AG10803 (cell line): ENCODE results near the gene COMT.
A peak's percentile ranks its signal among the peaks of the same experiment; 100 is the strongest.

Source experiments
- DNase-seq: peaks from one replicate; pipeline ENCODE4 v3.0.0; 2010; ENCODE audit warnings: low read depth
- H3K4me3 ChIP-seq: 2 replicates; pipeline ENCODE4 v1.5.1; 2011; ENCODE audit warnings: mild to moderate bottlenecking, low read length, control low read depth
- TF ChIP-seq, protein P1 (sequence below): conservative IDR thresholded peaks from 2 replicates; pipeline ENCODE4 v1.5.1; 2011; ENCODE audit warnings: mild to moderate bottlenecking, low read length, control low read depth, inconsistent platforms

The COMT gene

DNA sequence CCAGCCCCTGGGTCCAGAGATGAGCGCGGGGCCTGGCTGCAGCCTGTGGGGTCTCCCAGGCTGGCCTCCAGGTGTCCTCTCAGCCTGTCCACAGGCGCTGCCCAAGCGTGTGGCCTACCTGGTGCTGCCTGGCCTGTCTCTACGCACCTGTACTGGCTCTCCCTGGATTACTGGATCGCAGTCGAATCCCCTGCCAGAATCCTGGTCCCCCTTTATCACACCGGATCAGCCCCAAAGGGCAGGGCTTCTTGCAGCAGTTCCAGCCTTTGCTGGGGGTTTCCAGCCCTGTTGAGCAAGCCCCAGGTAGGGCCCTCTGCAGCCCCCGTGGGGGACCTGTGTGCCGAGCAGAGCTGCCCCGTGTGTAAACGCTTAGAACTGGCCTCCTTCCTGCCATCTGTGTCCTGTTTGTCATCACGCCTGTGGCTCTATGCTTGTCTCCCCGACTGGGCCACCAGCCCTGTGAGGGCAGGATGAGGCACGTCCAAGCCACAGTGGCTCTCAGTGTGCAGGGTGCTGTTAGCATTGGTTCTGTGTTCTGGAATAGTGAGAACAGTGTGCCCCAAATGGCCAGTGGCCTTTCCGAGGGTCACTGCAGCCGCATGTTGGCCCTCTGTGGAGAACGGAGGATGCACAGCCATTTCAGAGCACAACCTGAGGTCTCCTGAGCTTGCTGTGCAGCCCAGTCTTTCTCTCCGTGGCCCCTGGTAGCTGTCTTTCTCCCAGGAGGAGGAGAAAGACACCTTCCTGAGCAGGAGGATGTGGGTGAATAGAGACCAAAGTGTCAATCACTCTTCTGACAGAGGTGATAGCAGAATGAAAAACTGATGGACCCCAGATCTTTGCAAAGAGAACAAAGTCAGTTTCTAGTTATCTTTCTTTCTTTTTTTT is 13.9 kb downstream of the COMT start:
- DNase-seq, result no peak
- TF ChIP-seq, protein P1, sequence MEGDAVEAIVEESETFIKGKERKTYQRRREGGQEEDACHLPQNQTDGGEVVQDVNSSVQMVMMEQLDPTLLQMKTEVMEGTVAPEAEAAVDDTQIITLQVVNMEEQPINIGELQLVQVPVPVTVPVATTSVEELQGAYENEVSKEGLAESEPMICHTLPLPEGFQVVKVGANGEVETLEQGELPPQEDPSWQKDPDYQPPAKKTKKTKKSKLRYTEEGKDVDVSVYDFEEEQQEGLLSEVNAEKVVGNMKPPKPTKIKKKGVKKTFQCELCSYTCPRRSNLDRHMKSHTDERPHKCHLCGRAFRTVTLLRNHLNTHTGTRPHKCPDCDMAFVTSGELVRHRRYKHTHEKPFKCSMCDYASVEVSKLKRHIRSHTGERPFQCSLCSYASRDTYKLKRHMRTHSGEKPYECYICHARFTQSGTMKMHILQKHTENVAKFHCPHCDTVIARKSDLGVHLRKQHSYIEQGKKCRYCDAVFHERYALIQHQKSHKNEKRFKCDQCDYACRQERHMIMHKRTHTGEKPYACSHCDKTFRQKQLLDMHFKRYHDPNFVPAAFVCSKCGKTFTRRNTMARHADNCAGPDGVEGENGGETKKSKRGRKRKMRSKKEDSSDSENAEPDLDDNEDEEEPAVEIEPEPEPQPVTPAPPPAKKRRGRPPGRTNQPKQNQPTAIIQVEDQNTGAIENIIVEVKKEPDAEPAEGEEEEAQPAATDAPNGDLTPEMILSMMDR, result no peak
- H3K4me3 ChIP-seq, result no peak overlapping the region

DNA sequence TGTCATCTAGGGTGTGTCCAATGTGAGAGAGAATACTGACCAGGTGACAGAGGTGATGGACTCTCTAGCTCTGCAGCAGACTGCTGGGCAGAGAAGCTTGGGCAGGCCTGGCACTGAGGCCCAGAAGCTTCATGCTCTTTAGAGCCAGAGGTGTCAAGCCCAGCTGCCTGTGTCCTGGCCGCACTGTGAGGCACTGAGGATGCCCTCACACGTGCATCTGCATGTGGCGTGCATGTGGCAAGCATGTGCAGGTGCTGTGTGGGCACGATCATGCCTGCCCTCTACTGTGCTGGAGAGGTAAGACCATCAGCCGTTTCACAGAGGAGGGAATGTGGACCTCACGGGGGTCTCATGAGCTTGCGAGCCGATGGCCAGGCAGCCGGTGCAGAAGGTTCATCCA is 15.9 kb downstream of the COMT start:
- H3K4me3 ChIP-seq, result no peak overlapping the region
- DNase-seq, result no peak
- TF ChIP-seq, protein P1, result no peak; the same call in 1 of the 2 replicates

DNA sequence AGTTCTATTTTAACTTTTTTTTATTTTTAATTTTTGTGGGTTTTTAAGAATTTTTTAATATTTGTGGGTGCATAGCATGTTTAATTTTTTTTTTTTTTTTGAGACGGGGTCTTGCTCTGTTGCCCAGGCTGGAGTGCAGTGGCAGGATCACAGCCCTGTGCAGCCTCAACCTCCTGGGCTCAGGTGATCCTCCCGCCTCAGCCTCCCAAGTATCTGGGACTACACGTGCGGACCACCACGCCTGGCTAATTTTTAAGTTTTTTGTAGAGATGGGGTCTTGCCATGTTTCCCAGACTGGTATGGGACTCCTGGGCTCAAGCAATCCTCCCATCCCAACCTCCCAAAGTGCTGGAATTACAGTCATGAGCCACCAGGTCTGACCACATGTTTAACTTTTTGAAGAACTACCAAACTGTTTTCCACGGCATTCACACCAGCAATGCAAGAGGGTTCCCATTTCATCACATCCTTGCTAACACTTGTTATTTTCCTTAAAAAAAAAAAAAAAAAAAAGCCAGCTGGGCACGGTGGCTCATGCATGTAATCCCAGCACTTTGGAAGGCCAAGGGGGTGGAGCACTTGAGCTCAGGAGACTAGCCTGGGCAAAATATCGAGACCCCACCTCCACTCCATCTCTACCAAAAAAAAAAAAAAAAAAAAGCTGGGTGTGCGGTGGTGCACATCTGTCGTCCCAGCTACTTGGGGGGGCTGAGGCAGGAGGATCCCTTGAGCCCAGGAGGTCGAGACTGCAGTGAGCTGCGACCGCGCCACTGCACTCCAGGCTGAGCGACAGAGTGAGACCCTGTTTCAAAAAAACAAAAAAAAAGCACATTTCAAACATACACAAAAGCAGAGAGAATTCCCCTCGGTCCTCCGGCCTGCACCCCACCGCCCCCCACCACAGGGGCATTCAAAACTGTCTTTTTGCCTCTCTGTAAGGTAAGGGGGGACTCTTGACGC is 16.8 kb downstream of the COMT start:
- TF ChIP-seq, protein P1, result no peak
- H3K4me3 ChIP-seq, result peak overlapping the region; percentile 36
- peak; percentile 91 for DNase-seq

DNA sequence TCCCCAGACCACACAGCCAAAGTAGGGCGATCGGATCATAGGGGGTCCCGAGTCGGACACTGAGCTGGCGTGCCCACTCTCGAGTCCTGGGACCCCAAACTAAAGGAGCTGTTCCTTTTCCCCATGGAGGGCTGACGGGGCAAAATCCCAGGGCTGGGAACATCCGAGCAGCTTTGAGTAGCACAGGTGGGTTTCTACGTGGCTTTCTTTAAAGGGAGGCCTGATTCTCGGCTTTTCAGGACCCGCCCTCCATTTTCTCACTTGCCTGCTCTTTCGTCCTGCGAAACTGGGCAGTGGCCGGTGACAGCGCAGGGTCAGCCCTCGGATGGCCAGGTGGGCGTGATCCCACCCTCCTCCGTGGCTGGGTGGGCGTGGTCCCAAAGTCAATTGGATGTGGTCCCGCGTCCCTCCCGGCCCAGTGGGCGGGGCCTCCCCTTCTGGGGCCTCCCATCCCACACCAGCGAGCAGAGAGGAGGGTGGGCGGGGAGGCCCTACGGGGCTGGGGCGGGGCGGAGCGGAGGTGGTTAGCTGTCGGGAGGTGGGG is 17.5 kb downstream of the COMT start:
- H3K4me3 ChIP-seq, result peak overlapping the region; percentile 36
- peak; percentile 35 for DNase-seq

DNA sequence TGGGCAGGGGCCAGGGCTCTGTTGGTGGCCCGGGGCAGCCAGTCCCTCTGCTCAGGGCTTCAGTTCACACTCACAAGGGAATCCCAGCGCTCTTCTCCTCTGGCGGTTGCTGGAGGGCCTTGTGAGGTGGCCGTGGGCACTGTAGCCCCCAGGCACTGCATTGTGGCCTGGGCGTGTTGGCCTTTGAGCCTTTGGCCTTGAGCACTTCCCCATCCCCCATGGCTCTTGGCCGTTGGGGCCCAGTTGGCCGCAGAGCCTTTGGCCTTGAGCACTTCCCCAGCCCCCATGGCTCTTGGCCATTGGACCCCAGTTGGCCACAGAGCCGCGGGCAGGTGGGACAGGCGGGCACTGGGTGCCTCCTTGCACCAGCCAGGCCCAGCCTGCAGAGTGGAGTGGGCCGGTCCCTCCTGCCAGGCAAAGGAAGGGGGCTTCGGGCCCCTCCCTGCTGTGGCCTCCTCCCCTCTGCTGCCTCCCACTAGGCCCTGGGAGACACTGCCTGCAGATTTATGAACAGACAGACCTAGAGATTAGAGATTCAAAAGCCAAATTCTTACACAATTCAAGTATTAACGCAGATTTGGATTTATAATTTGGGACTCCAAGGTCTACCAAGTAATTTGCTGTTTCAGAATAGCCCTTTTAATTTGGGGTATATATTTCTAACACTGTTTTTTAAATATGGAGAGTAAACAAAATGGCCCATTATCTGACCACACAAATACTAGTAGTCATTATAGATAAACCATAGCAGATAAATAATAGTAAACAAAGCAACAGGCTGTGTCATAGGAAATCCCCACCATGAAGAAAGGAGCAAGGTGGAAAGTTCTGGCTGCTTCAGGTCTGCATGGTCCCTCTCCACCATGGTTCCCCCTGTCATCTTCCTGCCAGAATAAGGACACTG is 18.3 kb downstream of the COMT start:
- TF ChIP-seq, protein P1, result no peak
- no peak overlapping the region for H3K4me3 ChIP-seq
- DNase-seq, result no peak

More for the DNA sequence above, 17.5 kb downstream of the COMT start:
- TF ChIP-seq, protein P1, result no peak

DNA sequence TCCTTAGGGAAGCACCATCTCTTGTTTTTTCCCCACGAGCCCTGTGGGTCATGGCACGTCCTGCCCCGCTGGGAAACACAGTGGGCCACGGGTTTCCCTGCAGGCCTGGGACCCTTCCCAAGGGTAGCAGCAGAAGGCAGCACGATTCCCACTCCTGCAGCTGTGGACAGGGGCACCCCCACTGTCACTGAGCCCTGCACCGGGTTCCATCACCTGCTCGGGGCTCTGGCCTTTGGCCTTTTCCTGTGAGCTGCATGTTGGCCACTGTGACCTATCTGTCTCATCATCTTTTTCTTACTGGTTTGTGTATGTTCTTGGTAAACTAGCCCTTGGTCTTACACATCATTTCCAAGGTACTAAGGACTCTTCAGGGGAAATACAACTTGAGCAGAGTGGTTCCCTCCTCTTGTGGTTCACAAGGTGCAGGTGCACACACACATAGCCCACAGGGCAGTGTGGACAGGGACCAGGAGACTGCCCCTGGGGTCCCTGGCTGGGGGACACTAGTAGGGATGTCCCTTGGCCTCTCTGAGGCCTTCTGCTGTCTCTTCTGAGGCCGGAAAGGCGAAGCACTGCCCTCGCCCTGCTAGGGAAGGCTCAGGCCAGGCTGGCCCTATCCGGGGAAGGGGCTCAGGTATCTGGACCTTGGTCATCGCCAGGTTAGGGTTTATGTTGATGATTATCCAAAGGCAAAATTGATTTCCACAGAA is 19.1 kb downstream of the COMT start:
- TF ChIP-seq, protein P1, result no peak
- DNase-seq, result no peak
- no peak overlapping the region for H3K4me3 ChIP-seq
